GM23338 (cell line): ENCODE data around the gene OGFOD2. TPM values are rescaled to one million over a fixed set of nuclear protein-coding genes. Genes with fewer than 3 reads are reported as not detected.

Experiments used
- EZH2 ChIP-seq: fragments of 200-600 bp; sonication (generic); IDR thresholded peaks from one replicate; pipeline ENCODE4 v1.8.0; 2017; ENCODE audit warnings: antibody characterized with exemption, mild to moderate bottlenecking, low read depth; ENCODE audit not compliant: unreplicated experiment
- POLR2AphosphoS5 ChIP-seq: IDR thresholded peaks from 2 replicates; pipeline ENCODE4 v1.6.1; 2016; ENCODE audit warnings: antibody characterized with exemption, low read depth
- ZNF114 ChIP-seq: fragments of 250-450 bp; sonication (Bioruptor Pico); IDR thresholded peaks from 2 replicates; pipeline ENCODE4 v1.5.0; 2020; ENCODE audit warnings: mild to moderate bottlenecking, moderate library complexity
- microRNA-seq: library from miRNA; unstranded; fragments of <30 nt; microRNA quantifications from one replicate; pipeline ENCODE4, GENCODE V29; 2017
- polyA plus RNA-seq: library from polyadenylated mRNA; unstranded; fragments of >200 nt; fragmentation: Nextera tagmentation; extraction: Ambion mirVana; gene quantifications from 2 replicates; pipeline ENCODE4 v1.2.1, GENCODE V29; 2016
- small RNA-seq: library from RNA; depleted of rRNA; stranded (forward); fragments of <200 nt; gene quantifications from one replicate; pipeline ENCODE3, GENCODE V24; 2014; ENCODE audit warnings: low replicate concordance
- total RNA-seq: library from RNA; depleted of rRNA; stranded (reverse); fragments of >200 nt; shearing (Covaris generic); gene quantifications from 2 replicates; pipeline ENCODE4 v1.2.3, GENCODE V29; 2014; rRNA removed

OGFOD2 gene
- total and polyA plus RNA-seq, 2 experiments from 2014 or later: 13.1 to 16.1 TPM

DNA sequence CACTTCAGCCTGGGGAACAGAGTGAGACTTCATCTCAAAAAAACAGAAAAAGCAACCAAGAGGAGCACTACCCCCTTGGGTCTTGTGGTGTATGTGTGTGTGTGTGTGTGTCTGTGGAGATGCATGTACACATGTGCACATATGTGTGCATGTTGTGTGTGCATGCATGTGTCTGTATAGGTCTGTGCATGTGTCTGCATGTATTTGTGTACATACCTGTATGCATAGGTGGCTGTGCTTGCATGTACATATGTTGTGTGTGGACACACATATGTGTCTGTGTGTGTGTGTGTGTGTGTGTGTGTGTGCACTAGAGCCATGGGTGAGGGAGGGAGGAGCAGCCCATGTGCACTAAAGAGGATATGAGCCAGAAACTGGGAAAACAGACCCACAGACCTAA is 54.5 kb downstream of the OGFOD2 start (continued):
- no peak for TF ChIP-seq POLR2AphosphoS5
- no peak for TF ChIP-seq EZH2
- no peak for TF ChIP-seq ZNF114

Small RNA genes within 50 kb of the gene (microRNA-seq; reads per million reads assigned to microRNA genes)
- not detected for gene MIR4304

Small RNA genes within 50 kb of the gene (small RNA-seq; reads per million reads assigned to genes)
- not detected for gene ARL6IP4
- gene MIR4304: not detected

Other genes with a start within 250 kb of the OGFOD2 start
- gene HCAR1, start 244.4 kb upstream of the OGFOD2 start, total RNA-seq: 0.17 TPM in 1 of 2 replicates, not detected in the other
- gene HCAR1, start 244.4 kb upstream of the OGFOD2 start, polyA plus RNA-seq: 0.07 TPM in 1 of 2 replicates, not detected in the other
- 55.2 and 55.8 TPM in 2 replicates for gene DENR, start 222.4 kb upstream of the OGFOD2 start, total RNA-seq
- gene DENR, start 222.4 kb upstream of the OGFOD2 start, polyA plus RNA-seq: 129 and 130 TPM in 2 replicates
- gene CCDC62, start 200.7 kb upstream of the OGFOD2 start, total RNA-seq: 0.16 and 0.31 TPM in 2 replicates
- 0.13 and 0.61 TPM in 2 replicates for gene CCDC62, start 200.7 kb upstream of the OGFOD2 start, polyA plus RNA-seq
- 19.9 and 22.1 TPM in 2 replicates for gene HIP1R, start 139.8 kb upstream of the OGFOD2 start, total RNA-seq
- gene HIP1R, start 139.8 kb upstream of the OGFOD2 start, polyA plus RNA-seq: 6.7 and 8.0 TPM in 2 replicates
- 10.4 and 10.9 TPM in 2 replicates for gene VPS37B, start 79.1 kb upstream of the OGFOD2 start, total RNA-seq
- 6.7 and 6.8 TPM in 2 replicates for gene VPS37B, start 79.1 kb upstream of the OGFOD2 start, polyA plus RNA-seq
- 7.0 and 7.7 TPM in 2 replicates for gene ABCB9, start 8.8 kb upstream of the OGFOD2 start, total RNA-seq
- gene ABCB9, start 8.8 kb upstream of the OGFOD2 start, polyA plus RNA-seq: 1.2 and 1.4 TPM in 2 replicates
- 68.7 and 85.5 TPM in 2 replicates for gene ARL6IP4, start 5.4 kb downstream of the OGFOD2 start, total RNA-seq
- gene ARL6IP4, start 5.4 kb downstream of the OGFOD2 start, polyA plus RNA-seq: 169 and 176 TPM in 2 replicates
- gene PITPNM2, start 175.8 kb downstream of the OGFOD2 start, total RNA-seq: 1.9 and 3.0 TPM in 2 replicates
- 0.28 and 0.82 TPM in 2 replicates for gene PITPNM2, start 175.8 kb downstream of the OGFOD2 start, polyA plus RNA-seq